Activated T-helper 9 cell treated with anti-CD3 and anti-CD28 coated beads, Interleukin-2, amount 50 U/mL, for 16 hours (primary cell): ENCODE data around the gene POU2AF2.
"Not testable (repeated sequence)": the region's sequence is repeated elsewhere in the genome, so short reads cannot be mapped to it uniquely, and the experiment has no call there.

ENCODE experiments used
- DNase-seq: peaks from one replicate; pipeline ENCODE4 v3.0.0-alpha.2; 2020; ENCODE audit warnings: low read depth

The POU2AF2 gene

DNA sequence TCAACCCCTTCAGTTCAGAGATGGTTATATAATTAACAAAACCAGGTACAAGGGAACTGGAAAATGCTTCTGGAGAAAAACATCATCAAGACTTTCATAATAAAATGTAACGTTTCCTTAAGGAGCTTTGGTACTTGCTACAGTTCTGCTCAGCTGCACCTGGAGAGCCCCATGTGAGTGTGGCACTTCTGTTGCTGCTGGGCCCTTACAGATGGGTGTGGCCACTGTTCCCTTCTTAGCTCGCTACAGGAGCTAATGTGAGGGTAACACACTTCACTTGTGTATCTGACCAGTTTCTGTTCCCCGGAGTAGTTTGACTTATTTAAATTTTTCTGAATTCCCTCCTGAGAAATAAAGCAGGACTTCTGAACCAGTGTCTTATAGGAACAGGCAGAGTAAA, 56.8 kb downstream of the POU2AF2 start:
- DNase-seq: no peak

DNA sequence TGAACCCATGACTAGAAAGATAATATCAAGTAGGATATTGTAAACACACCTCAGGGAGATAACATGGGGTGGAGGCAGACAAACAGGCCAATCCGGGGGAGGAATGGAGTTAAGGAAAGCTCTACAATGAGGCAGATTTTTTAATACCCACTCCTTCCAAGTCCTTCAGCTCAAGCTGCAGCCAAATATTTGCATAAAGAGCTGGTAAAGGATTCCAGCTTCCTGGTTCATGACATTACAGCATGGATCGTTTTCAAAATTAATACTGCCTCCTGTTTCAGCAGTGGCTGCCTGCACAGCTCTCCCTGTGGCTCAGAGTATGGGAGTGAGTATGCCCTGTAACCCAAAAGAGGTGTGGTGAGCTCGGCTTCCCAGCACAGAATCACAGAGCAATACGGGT, 57.9 kb downstream of the POU2AF2 start:
- DNase-seq: no peak

GRCh38 chr11:111305162-111305802, 59.8 kb downstream of the POU2AF2 start:
- DNase-seq: no peak

DNA sequence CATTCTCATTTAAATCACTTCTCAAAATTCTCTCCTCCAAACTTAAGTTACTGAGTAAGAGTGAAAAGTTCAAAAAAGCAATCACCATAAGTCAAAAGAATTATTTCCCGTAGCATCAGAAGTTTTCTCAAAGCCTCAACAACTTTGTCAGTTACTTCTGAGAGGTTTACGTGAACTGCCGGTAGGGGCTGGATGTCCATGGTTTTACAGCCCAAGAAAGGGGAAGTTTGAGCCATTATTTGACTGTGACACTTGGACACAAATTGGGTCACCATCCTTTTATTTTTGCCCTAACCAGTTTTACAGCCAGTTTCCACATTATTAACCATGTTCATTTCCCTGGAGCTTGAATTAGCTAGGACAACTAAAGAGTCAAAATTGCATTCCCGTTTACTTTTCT, 60.4 kb downstream of the POU2AF2 start:
- DNase-seq: no peak

DNA sequence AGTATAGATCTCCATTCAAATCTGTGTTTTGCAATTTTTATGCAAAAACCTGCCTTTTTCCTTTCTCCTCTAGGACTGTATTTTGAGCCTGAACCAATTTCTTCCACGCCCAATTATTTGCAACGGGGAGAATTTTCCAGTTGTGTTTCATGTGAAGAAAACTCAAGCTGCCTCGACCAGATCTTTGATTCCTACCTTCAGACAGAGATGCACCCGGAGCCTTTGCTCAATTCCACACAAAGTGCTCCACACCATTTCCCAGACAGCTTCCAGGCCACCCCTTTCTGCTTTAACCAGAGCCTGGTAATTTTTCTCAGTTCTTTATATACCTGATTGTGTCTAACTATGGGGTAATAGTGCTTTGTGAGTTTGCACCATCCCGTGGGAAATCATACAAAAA, 60.8 kb downstream of the POU2AF2 start:
- DNase-seq: no peak

DNA sequence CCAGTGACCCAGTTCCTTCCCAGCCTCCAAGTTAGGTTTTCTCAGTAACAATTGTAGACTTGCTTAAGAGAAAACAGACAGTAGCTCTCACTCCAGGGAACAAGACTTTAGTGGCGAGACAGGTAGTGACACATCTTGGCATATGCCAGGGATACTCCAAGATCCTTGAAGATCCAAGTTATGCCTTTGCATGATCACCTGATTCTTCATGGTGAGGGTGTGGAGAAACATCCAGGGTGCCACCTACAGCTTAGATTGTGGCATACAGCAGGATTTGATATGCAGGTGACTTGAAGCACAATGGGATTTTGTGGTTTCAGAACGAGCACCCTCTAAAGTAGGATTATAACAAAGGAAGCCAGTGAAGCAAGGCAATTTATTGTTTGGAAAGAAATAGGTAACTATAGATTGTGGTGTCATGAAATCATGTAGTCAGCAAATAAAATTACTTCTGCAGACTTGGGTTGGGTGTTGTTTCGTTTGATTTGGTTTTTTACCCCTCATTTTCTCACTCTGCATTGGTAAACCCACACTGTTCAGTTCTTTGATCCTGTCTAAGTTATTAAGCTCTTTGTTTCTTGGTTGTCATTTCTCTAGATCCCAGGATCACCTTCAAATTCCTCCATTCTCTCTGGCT, 62.1 kb downstream of the POU2AF2 start:
- DNase-seq: no peak

GRCh38 chr11:111308140-111308539, 62.6 kb downstream of the POU2AF2 start:
- no peak for DNase-seq

GRCh38 chr11:111309215-111309915, 63.8 kb downstream of the POU2AF2 start:
- DNase-seq: no peak

- DNase-seq: no peak
Observed at GRCh38 chr11:111310088-111310487, 64.6 kb downstream of the POU2AF2 start.

GRCh38 chr11:111310723-111311122, 65.2 kb downstream of the POU2AF2 start:
- no peak for DNase-seq

DNA sequence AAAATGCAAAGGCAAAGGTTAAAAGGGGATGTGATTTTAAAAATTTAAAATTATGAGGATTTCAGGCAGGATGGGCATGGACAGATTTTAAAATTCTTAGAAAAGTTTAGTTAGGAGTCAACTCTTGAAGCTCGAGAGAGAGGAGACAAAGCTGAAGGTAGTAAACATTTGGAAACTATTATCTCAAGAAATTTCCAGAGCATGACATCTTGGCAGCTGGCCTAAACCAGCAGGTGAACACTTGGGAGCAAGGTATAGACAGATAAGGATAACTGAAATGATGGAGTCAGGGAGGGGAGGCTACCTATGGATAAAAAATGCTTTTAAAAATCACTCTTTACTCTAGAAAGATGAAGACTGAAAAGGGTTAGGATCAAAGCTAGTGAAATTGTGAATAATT, 66.6 kb downstream of the POU2AF2 start:
- no peak for DNase-seq

DNA sequence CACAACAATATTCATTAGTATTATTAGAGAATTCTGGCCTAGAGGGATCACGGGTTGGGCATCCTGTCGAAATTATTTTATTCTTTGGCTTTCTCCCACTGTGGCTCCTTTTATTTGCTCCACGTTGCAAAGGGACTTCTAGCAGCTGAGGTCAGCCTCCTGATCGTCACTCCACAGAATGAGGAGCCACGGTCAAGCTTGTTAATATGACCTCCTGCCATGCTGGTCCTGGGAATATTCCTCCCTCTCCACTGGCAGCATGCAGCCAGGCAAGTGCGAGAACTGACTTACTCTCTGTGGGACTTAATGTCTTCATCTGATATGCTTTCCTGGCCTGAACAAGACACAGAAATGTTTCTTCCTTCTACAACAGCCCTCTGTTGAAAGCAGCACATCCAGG, 73.8 kb downstream of the POU2AF2 start:
- DNase-seq: no peak

DNA sequence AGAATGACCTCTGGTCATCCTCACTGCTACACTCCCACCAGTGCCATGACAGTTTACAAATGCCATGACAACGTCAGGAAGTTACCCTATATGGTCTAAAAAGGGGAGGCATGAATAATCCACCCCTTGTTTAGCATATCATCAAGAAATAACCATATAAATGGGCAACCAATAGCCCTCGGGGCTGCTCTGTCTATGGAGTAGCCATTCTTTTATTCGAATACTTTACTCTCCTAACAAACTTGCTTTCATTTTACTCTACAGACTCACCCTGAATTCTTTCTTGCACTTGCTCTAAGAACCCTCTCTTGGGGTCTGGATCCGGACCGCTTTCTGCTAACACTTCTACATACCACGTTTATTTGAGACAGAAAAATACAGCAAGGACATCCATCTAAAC, 74.7 kb downstream of the POU2AF2 start:
- not testable (repeated sequence) for DNase-seq

DNA sequence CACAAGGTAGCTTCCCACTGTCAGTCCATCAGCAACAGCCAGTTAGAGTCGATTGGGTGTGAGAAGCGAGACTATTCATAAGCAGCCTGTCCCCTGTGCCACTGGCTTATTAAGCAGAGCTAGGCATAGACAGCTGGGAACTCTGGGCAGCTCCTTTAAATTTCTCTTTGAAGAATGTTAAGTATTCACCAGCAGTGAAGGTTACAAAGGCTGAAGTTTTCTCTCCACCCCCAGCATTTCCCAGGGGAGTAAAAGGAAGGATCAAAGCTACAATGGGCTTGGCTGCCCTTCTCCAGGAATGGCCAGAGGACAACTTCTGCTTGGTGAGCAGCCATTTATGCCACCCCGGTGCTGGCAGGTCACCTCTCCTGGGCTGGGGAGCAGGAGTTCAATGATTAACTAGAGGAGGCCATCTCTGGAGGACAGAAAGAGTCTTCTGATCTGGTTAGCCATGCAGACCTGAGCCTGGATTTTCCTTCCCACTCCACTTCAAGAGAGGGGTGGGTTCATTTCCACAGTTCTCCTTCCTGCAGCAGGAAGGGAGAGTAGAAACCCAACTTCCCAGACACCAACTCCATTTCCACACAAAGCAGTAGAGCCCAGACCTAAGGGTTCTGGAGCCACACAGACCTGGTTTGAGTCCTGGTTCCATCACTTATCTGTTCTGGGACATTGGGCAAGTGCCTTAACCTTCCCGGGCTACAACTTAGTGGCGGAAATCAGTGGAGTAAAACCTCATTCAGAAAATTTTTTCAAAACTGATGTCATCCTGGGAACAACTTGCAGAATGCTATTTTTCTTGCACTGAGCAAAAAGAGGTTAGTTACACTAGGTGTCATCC, 75.4 kb downstream of the POU2AF2 start:
- DNase-seq: no peak

- DNase-seq: no peak
Observed at GRCh38 chr11:111322534-111322933, 77.0 kb downstream of the POU2AF2 start.

GRCh38 chr11:111324277-111324720, 78.8 kb downstream of the POU2AF2 start:
- no peak for DNase-seq

- no peak for DNase-seq
Observed at GRCh38 chr11:111325259-111325658, 79.7 kb downstream of the POU2AF2 start.

DNA sequence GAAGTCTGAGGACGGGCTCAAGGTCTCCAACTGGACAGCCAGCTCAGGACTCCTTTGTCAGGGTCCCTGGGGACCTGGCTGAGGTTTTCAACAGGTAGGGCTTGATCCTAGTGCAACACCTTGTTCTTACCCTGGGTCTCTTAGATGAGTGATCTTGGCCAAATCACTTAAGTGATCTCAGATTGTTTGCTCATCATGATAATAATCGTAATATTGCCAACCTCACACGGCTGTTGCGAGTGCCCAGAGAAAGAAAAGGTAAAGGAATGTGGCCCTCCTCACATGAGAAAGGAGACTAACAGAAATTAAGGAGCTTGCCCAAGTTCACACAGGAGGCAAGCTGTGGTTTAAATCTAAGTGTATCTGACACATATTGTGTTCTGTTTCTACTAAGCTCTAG, 81.3 kb downstream of the POU2AF2 start:
- no peak for DNase-seq

- DNase-seq: no peak
Observed at GRCh38 chr11:111327908-111328624, 82.5 kb downstream of the POU2AF2 start.

DNA sequence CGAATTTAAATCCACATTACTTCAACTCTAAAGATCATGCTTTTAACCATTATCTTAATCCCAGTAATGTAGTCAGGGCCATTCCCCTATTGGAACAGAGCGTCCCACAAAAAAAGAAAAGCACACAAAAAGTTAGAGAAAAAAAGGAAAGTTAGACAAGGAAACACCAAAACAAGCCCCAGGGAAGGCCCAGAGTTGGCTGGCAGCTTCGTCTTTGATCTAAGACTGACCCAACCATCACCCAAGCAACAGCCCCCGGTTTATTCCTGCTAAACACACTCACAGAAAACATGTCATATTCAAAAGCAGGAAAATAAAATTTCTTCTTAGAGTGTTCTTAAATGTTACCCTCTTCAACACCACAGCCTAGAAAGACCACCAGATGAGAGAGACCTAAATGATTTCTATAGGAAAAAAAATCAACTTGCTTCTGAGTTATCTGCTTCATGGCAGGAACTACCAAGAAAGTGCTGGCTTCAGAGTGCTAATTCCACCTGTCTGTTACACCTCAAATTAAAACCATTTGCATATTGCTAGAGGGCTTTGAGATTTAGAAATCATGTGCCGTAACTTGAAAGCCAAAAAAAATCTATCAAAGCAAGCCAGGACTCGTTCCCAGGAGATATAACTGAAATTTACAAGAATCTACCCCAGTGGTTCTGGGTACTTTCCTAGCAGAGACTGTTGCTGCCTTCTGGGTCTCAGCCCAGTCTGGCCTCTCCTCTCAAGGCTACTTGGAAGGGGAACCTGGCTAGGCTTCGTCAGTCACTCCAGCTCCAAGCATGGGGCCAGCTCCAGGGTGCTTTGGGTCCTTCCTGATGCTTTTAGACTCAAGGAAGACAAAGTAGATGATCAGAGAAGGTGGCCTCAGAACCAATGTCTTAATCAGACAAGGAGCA, 84.0 kb downstream of the POU2AF2 start:
- no peak for DNase-seq
